HCT116 (cell line): ENCODE measurements around the gene NAT16. TPM values are rescaled to one million over a fixed set of nuclear protein-coding genes. Genes with fewer than 3 reads are reported as not detected.

Experiments
- ATAC-seq: fragments of 200-7000 bp; cut with Tn5 transposase; 2 replicates; pipeline ENCODE4 v1.9.1; 2020; ENCODE audit warnings: mild to moderate bottlenecking, moderate library complexity
- BruUV-seq: library from RNA; stranded (reverse); fragments of 400-500 nt; replicated peaks from 2 replicates; lab custom pipeline; 2021; lab: Mats Ljungman, UMichigan
- CTCF ChIA-PET: fragments of 300-600 bp; sonication (Branson Sonifier 250); formaldehyde crosslinking; loops from one replicate; lab custom pipeline; 2021; ENCODE audit warnings: antibody characterized with exemption; lab: Charles Lee
- POLR2A ChIA-PET: fragments of 300-600, 350-600 bp; sonication (Branson Sonifier 250); formaldehyde crosslinking; loops from one replicate; lab custom pipeline; 2021; ENCODE audit warnings: antibody characterized with exemption; lab: Charles Lee
- RAD21 ChIA-PET, 2 experiments: fragments of 300-600 bp; sonication (Branson Sonifier 250); formaldehyde crosslinking; loops; one replicate each; lab custom pipeline; 2023; ENCODE audit warnings: low total read pairs in 2 of 2; ENCODE audit not compliant: uncharacterized antibody in 2 of 2, unreplicated experiment in 2 of 2, low non-redundant PET in 1 of 2; lab: Charles Lee
- DNase-seq: peaks from one replicate; pipeline ENCODE4 v3.0.0-alpha.2; 2010; ENCODE audit warnings: low read depth, low spot score
- H2AFZ ChIP-seq: fragments of 200-600 bp; shearing (Covaris generic), sonication (generic); 2 replicates; pipeline ENCODE4 v1.6.1; 2017; ENCODE audit warnings: low read depth, mixed run types, mixed read lengths, antibody characterized with exemption, low read length; ENCODE audit not compliant: poor library complexity, severe bottlenecking
- H3K27ac ChIP-seq: 2 replicates; pipeline ENCODE4 v1.5.1; 2012; ENCODE audit warnings: low read depth, low read length
- H3K27me3 ChIP-seq: fragments of 200-600 bp; sonication (generic); 2 replicates; pipeline ENCODE4 v1.6.1; 2016; ENCODE audit warnings: mixed run types, low read length, mixed read lengths; ENCODE audit not compliant: insufficient read depth
- H3K36me3 ChIP-seq, 2 experiments: fragments of 200-500 bp in 1 of 2; fragments of 200-600 bp in 1 of 2; sonication (Bioruptor generic) in 1 of 2; sonication (generic) in 1 of 2; 2 replicates each; pipeline versions ENCODE4 v1.5.1 to v1.6.1; 2014 to 2016; ENCODE audit warnings: low read length in 2 of 2, inconsistent platforms in 1 of 2, mixed read lengths in 1 of 2, mixed run types in 1 of 2; ENCODE audit not compliant: insufficient read depth in 2 of 2, control insufficient read depth in 1 of 2
- H3K4me1 ChIP-seq, 2 experiments: fragments of 200-600 bp in 1 of 2; sonication (generic) in 1 of 2; 2 replicates each; pipeline versions ENCODE4 v1.5.1 to v1.6.1; 2012 to 2017; ENCODE audit warnings: low read length in 2 of 2, inconsistent platforms in 1 of 2, mild to moderate bottlenecking in 1 of 2, mixed read lengths in 1 of 2, mixed run types in 1 of 2, moderate library complexity in 1 of 2; ENCODE audit not compliant: insufficient read depth in 2 of 2, control insufficient read depth in 1 of 2
- H3K4me2 ChIP-seq: fragments of 200-600 bp; sonication (generic); 2 replicates; pipeline ENCODE4 v1.6.1; 2017; ENCODE audit warnings: mixed run types, low read length, mixed read lengths
- H3K4me3 ChIP-seq, 2 experiments: fragments of 200-600 bp in 1 of 2; sonication (generic) in 1 of 2; replicated peaks in 1 of 2; 2 replicates each; pipeline ENCODE4 v1.5.1; 2011 to 2016; ENCODE audit warnings: low read length in 2 of 2, control low read depth in 1 of 2, low read depth in 1 of 2, mild to moderate bottlenecking in 1 of 2, mixed read lengths in 1 of 2, mixed run types in 1 of 2
- H3K79me2 ChIP-seq: fragments of 200-600 bp; sonication (generic); 2 replicates; pipeline ENCODE4 v1.6.1; 2017; ENCODE audit warnings: mild to moderate bottlenecking, mixed run types, low read length, moderate library complexity, mixed read lengths; ENCODE audit not compliant: insufficient read depth
- H3K9ac ChIP-seq: fragments of 200-600 bp; sonication (generic); 2 replicates; pipeline ENCODE4 v1.6.1; 2016; ENCODE audit warnings: low read length, mixed read lengths
- H3K9me2 ChIP-seq: fragments of 200-600 bp; sonication (generic), shearing (Covaris generic); 2 replicates; pipeline ENCODE4 v1.6.1; 2017; ENCODE audit warnings: mixed run types, mild to moderate bottlenecking, moderate library complexity; ENCODE audit not compliant: insufficient read depth
- H3K9me3 ChIP-seq, 2 experiments: fragments of 200-500 bp in 1 of 2; fragments of 200-600 bp in 1 of 2; sonication (Bioruptor generic) in 1 of 2; sonication (generic) in 1 of 2; 2 replicates each; pipeline ENCODE4 v1.6.1; 2014 to 2017; ENCODE audit warnings: low read length in 2 of 2, mixed read lengths in 2 of 2, inconsistent platforms in 1 of 2, low read depth in 1 of 2, mild to moderate bottlenecking in 1 of 2, mixed run types in 1 of 2, moderate library complexity in 1 of 2; ENCODE audit not compliant: control insufficient read depth in 1 of 2, insufficient read depth in 1 of 2
- H4K20me1 ChIP-seq: fragments of 200-600 bp; sonication (generic), shearing (Covaris generic); 2 replicates; pipeline ENCODE4 v1.6.1; 2017; ENCODE audit warnings: mixed run types, mild to moderate bottlenecking, moderate library complexity; ENCODE audit not compliant: insufficient read depth
- CEBPB ChIP-seq: IDR thresholded peaks from 2 replicates; pipeline ENCODE4 v1.6.1; 2012; ENCODE audit warnings: low read depth
- ELF1 ChIP-seq: IDR thresholded peaks from 2 replicates; pipeline ENCODE4 v1.6.1; 2012; ENCODE audit warnings: low read depth, borderline replicate concordance
- JUND ChIP-seq: IDR thresholded peaks from 2 replicates; pipeline ENCODE4 v1.6.1; 2012
- POLR2A ChIP-seq: IDR thresholded peaks from 2 replicates; pipeline ENCODE4 v1.7.0; 2011; ENCODE audit warnings: borderline replicate concordance; ENCODE audit not compliant: insufficient read depth, insufficient read length; ENCODE audit errors: extremely low read depth
- RAD21 ChIP-seq: IDR thresholded peaks from 2 replicates; pipeline ENCODE4 v1.6.1; 2012; ENCODE audit warnings: low read depth, mild to moderate bottlenecking
- SIN3A ChIP-seq: IDR thresholded peaks from 2 replicates; pipeline ENCODE4 v1.6.1; 2012; ENCODE audit warnings: low read depth
- SRF ChIP-seq: IDR thresholded peaks from 2 replicates; pipeline ENCODE4 v1.6.1; 2012; ENCODE audit warnings: low read depth
- TCF7L2 ChIP-seq: IDR thresholded peaks from 2 replicates; pipeline ENCODE4 v1.7.0; 2011; ENCODE audit warnings: borderline replicate concordance, inconsistent platforms; ENCODE audit not compliant: insufficient read depth, insufficient read length; ENCODE audit errors: extremely low read depth
- ZFX ChIP-seq: fragments of 450-650 bp; IDR thresholded peaks from 2 replicates; pipeline ENCODE4 v1.6.1; 2017
- ZNF274 ChIP-seq: fragments of 200-500 bp; sonication (Bioruptor generic); IDR thresholded peaks from 2 replicates; pipeline ENCODE4 v1.6.1; 2014; ENCODE audit warnings: mild to moderate bottlenecking, low read depth, low read length, inconsistent platforms
- intact Hi-C: fragments of 100-400 bp; cut with micrococcal nuclease; formaldehyde crosslinking; loops from 2 replicates; pipeline ENCODE4 v1.10.0; 2022
- total RNA-seq: library from RNA; stranded (reverse); gene quantifications from one replicate; pipeline ENCODE4 v1.2.1, GENCODE V29; 2021; ENCODE audit not compliant: unreplicated experiment
- TF ChIP-seq, protein P1 (sequence below): IDR thresholded peaks from 2 replicates; pipeline ENCODE4 v1.6.1; 2012
- TF ChIP-seq, protein P2 (sequence below): IDR thresholded peaks from 2 replicates; pipeline ENCODE4 v1.6.1; 2012

NAT16 gene
- total RNA-seq, 1 experiment from 2014 or later, result 2.0 TPM

DNA sequence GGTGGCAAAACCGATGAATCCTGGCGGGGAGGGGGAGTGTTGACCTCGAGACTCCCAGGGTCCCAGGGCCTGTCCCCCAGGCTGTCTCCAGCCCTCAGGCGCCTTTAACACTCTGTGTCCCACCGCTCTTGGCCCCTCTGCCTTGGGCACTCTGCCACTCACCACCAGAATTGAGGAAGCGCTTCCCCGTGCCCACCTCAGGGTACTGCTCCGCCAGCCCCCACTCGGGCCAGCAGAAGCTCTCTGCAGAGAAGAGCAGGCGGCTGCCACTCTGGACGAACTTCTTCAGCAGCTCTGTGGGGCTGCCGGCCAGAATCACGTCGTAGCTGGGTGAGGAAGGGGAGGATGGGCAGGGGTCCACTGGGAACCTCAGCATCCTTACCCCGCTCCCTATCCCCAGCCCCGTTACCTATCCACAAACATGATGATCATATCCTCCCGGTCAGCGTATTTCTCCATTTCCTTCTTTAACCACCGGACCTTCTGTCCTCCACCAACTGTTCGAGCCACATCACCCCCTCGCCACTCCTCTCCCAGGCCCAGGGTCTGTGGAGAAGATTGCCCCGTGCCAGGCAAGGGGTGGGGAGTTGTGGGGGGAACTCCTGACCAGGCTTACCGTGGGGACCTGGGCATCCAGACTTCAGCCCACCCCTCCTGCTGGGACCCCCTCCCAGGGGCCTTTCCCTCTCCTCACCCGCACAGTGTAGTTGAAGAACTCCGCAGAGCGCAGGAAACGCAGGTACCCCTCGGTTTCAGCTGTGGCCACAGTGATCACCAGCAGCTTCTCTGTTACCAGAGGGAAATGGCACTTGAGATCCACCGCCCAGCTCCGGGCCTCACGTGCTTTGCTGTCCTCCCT, 36.1 kb upstream of the NAT16 start (continued):
- TF ChIP-seq ZNF274, result no peak

DNA sequence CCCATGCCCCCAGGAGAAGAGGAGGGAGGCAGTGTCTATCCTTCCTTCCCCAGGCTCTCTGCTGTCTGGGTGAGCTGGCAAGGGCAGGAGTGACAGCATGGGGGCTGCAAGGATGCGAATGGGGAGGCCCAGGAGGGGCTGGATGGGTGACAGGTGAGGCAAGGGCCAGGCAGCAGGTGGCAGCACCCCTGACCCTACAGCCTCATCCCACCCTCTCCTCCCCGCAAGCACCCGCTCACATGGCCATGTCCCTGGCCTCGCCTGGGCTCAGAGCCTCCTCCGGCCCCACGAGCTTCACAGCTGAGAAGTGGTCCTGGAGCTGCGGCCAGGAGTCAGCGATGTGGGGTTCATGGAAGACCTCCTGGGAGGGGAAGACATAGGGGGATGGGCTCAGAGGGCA, 31.9 kb upstream of the NAT16 start:
- no peak overlapping the region for H3K27ac ChIP-seq
- CTCF ChIA-PET, result no interaction called here
- BruUV-seq, result no TSS peak

More for the DNA sequence above, 31.9 kb upstream of the NAT16 start:
- Histone ChIP-seq H3K27me3 (no peaks in the 10 kb centered on the region), H3K79me2 (peaks cover 18% of the 10 kb centered on the region), H3K4me2 (no peak overlapping the region), H3K9ac (no peak overlapping the region), H3K9me2 (no peaks in the 10 kb centered on the region), H3K4me1 (peaks cover 0 to 14% of the 10 kb centered on the region in 2 experiments; a peak in 2 of 4 replicates), H2AFZ (no peak overlapping the region), H3K4me3 (no peak overlapping the region), H3K36me3 (peaks cover 8 to 13% of the 10 kb centered on the region in 2 experiments), H3K9me3 (no peaks in the 10 kb centered on the region), H4K20me1 (no peaks in the 10 kb centered on the region)
- TF ChIP-seq, protein P1, sequence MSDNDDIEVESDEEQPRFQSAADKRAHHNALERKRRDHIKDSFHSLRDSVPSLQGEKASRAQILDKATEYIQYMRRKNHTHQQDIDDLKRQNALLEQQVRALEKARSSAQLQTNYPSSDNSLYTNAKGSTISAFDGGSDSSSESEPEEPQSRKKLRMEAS, result no peak
- no peak for TF ChIP-seq TCF7L2
- no peak for TF ChIP-seq ZFX
- TF ChIP-seq, protein P2, sequence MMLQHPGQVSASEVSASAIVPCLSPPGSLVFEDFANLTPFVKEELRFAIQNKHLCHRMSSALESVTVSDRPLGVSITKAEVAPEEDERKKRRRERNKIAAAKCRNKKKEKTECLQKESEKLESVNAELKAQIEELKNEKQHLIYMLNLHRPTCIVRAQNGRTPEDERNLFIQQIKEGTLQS, result no peak
- TF ChIP-seq SRF, result no peak
- TF ChIP-seq CEBPB, result no peak
- TF ChIP-seq RAD21, result no peak
- no peak for TF ChIP-seq JUND
- TF ChIP-seq POLR2A, result no peak
- no peak for TF ChIP-seq SIN3A
- TF ChIP-seq ELF1, result no peak
- intact Hi-C loops, result no loop called here
- no peak for ATAC-seq
- no peak for DNase-seq
- ChIA-PET RAD21 (interaction anchor here in 1 of 2 experiments (0.6 kb wide), 1 partner anchor 19 kb away, joined by 3 read pairs; no protein-coding TSS in a partner anchor), POLR2A (no interaction called here)
